GM12874 (cell line): ENCODE data around the gene CTSZ.

ENCODE experiments used
- TF ChIP-seq, protein P1 (sequence below): IDR thresholded peaks from 2 replicates; pipeline ENCODE4 v1.5.1; 2011; ENCODE audit warnings: low read depth, mild to moderate bottlenecking, control low read depth, low read length, moderate library complexity; ENCODE audit not compliant: insufficient read depth

CTSZ gene

GRCh38 chr20:59006864-59007664 lies at the start of gene CTSZ:
Gene CTSZ, minus strand, starts transcription at chr20:59007254. Its CDS starts 126 bp downstream, at chr20:59007128.
- TF ChIP-seq, protein P1, sequence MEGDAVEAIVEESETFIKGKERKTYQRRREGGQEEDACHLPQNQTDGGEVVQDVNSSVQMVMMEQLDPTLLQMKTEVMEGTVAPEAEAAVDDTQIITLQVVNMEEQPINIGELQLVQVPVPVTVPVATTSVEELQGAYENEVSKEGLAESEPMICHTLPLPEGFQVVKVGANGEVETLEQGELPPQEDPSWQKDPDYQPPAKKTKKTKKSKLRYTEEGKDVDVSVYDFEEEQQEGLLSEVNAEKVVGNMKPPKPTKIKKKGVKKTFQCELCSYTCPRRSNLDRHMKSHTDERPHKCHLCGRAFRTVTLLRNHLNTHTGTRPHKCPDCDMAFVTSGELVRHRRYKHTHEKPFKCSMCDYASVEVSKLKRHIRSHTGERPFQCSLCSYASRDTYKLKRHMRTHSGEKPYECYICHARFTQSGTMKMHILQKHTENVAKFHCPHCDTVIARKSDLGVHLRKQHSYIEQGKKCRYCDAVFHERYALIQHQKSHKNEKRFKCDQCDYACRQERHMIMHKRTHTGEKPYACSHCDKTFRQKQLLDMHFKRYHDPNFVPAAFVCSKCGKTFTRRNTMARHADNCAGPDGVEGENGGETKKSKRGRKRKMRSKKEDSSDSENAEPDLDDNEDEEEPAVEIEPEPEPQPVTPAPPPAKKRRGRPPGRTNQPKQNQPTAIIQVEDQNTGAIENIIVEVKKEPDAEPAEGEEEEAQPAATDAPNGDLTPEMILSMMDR, result no peak

GRCh38 chr20:59055302-59055701 lies 48.2 kb upstream of the CTSZ start:
- TF ChIP-seq, protein P1, result peak; percentile 14; the same call in 1 of the 2 replicates

DNA sequence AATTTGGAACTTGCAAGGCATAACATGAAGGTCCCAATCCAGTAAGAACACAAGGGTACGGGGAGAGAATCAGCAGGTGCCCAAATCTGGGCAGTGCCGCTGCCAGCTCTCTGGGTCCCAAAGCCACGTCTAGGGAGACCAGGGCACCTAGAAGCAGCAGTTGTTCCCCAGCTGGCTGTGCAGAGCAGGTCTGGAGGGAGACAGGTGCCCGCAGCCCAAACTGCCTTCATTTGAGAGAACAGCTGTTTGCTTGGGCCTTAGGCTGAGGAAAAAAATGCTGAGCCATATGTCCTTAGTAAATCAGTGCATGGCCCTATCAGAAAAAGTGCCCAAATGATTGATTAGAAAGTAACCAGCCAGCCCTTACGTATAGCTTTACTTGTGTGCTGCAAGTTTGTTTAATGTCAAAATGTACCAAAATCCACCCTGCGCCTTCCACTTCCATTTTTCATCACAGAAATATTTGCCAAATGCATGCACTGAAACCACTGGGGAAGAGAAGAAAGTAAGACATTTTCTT lies 44.7 kb upstream of the CTSZ start:
- TF ChIP-seq, protein P1, result no peak

DNA sequence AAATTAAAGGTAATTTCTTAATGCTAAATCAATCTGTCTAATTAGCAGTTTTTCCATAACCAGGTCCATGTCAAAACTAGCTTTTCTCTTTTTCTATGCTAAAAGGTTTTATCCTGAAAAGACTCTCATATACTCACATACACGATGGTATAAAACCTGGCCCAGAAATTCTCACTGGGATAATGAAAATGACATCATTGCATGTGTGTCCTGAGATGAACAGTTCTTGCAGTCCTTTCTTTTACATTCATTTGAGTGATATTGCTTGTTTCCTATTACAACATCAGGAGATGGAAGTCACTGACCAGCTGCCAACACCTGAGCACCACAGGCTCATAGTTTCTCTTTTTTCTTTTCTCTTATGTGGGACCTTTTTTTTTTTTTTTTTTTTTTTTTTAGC lies 43.4 kb upstream of the CTSZ start:
- TF ChIP-seq, protein P1, result no peak

DNA sequence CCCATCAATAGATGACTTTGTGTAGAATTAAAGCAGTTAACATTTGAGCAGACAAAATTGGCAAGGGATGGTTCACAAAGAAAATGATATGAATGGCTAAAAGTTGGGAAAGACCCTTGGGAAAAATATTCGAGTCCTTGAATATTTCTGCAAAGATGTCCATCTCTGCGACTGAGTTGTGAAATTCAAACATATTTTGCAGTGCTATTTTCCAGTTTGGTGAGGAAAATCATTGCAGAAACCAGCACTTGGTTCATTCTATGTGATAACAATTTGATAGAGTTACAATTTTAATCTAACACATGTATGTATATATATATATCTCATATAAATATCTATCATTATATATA lies 41.6 kb upstream of the CTSZ start:
- TF ChIP-seq, protein P1, result no peak

- TF ChIP-seq, protein P1, result no peak
Measured at GRCh38 chr20:59047938-59048680, 41.1 kb upstream of the CTSZ start.

- TF ChIP-seq, protein P1, result no peak
Measured at GRCh38 chr20:59046862-59047261, 39.8 kb upstream of the CTSZ start.
